GM12878 (cell line): ENCODE data around the gene MTIF3. TPM values are rescaled to one million over a fixed set of nuclear protein-coding genes. Genes with fewer than 3 reads are reported as not detected.

ENCODE experiments used
- ATAC-seq: fragments of 200-7000 bp; cut with Tn5 transposase; 3 replicates; pipeline ENCODE4 v1.9.1; 2020; ENCODE audit warnings: mild to moderate bottlenecking, moderate library complexity
- BruUV-seq: library from RNA; stranded (reverse); fragments of 400-500 nt; replicated peaks from 2 replicates; lab custom pipeline; 2021; lab: Mats Ljungman, UMichigan
- CTCF ChIA-PET: fragments of 300-600 bp; sonication (Branson Sonifier 250); formaldehyde crosslinking; extraction: SDS; loops from one replicate; lab custom pipeline; 2021; ENCODE audit warnings: inconsistent platforms; lab: Yijun Ruan, JAX
- POLR2A ChIA-PET: fragments of 350-600 bp; formaldehyde crosslinking; extraction: SDS; loops from one replicate; lab custom pipeline; 2021; ENCODE audit warnings: inconsistent platforms; lab: Charles Lee
- RAD21 ChIA-PET: fragments of 300-600 bp; sonication (Branson Sonifier 250); formaldehyde crosslinking; loops from one replicate; lab custom pipeline; 2023; ENCODE audit warnings: antibody characterized with exemption; ENCODE audit not compliant: unreplicated experiment; lab: Charles Lee
- SMC1A ChIA-PET: fragments of 300-600 bp; sonication (Branson Sonifier 250); formaldehyde crosslinking; loops from one replicate; lab custom pipeline; 2023; ENCODE audit not compliant: unreplicated experiment, uncharacterized antibody; lab: Charles Lee
- DNase-seq: peaks from one replicate; pipeline ENCODE4 v3.0.0-alpha.2; 2011; ENCODE audit warnings: low read depth, low spot score
- FAIRE-seq: peaks from 3 replicates; lab custom pipeline; 2011; peaks lifted over from hg19 to GRCh38; lab: Jason Lieb, UNC
- H2AFZ ChIP-seq: 2 replicates; pipeline ENCODE4 v1.6.0; 2011; ENCODE audit warnings: low read depth, low read length, control low read depth; ENCODE audit not compliant: control insufficient read depth
- H3K27ac ChIP-seq: 2 replicates; pipeline ENCODE4 v1.5.1; 2011; ENCODE audit warnings: control low read depth; ENCODE audit not compliant: control insufficient read depth, insufficient read depth
- H3K27me3 ChIP-seq, 2 experiments: replicated peaks in 1 of 2; 2 replicates each; pipeline versions ENCODE4 v1.6.0 to v1.6.1; 2011; ENCODE audit warnings: low read length in 1 of 2; ENCODE audit not compliant: control insufficient read depth in 2 of 2, insufficient read depth in 2 of 2
- H3K36me3 ChIP-seq, 2 experiments: 2 replicates each; pipeline ENCODE4 v1.5.1; 2011; ENCODE audit warnings: low read length in 1 of 2; ENCODE audit not compliant: control insufficient read depth in 2 of 2, insufficient read depth in 2 of 2
- H3K4me1 ChIP-seq: 2 replicates; pipeline ENCODE4 v1.6.1; 2011; ENCODE audit warnings: mild to moderate bottlenecking, low read length, moderate library complexity, mixed read lengths; ENCODE audit not compliant: control insufficient read depth, insufficient read depth
- H3K4me2 ChIP-seq: 2 replicates; pipeline ENCODE4 v1.6.0; 2011; ENCODE audit warnings: control low read depth; ENCODE audit not compliant: control insufficient read depth, insufficient read depth
- H3K4me3 ChIP-seq: fragments of 200-600 bp; sonication (generic); 2 replicates; pipeline ENCODE4 v1.5.1; 2016
- H3K79me2 ChIP-seq: 2 replicates; pipeline ENCODE4 v1.6.0; 2011; ENCODE audit warnings: low read length; ENCODE audit not compliant: control insufficient read depth, insufficient read depth
- H3K9ac ChIP-seq: 2 replicates; pipeline ENCODE4 v1.8.0; 2011; ENCODE audit warnings: low read length, control low read depth, mixed read lengths; ENCODE audit not compliant: control insufficient read depth, insufficient read depth
- H3K9me3 ChIP-seq: replicated peaks from 3 replicates; pipeline ENCODE4 v1.5.1; 2011; ENCODE audit warnings: mild to moderate bottlenecking, low read length; ENCODE audit not compliant: control insufficient read depth, insufficient read depth
- H4K20me1 ChIP-seq: 2 replicates; pipeline ENCODE4 v1.6.0; 2011; ENCODE audit not compliant: control insufficient read depth, insufficient read depth
- BHLHE40 ChIP-seq, 2 experiments: fragments of 450-650 bp in 1 of 2; IDR thresholded peaks; 2 replicates each; pipeline ENCODE4 v1.6.1; 2011 to 2017; ENCODE audit warnings: low read depth in 2 of 2, borderline replicate concordance in 1 of 2, improper control_type of control experiment in 1 of 2, low read length in 1 of 2, mild to moderate bottlenecking in 1 of 2
- BRCA1 ChIP-seq: IDR thresholded peaks from 2 replicates; pipeline ENCODE4 v1.6.1; 2011; ENCODE audit warnings: low read depth, low read length, improper control_type of control experiment
- CHD2 ChIP-seq: IDR thresholded peaks from 2 replicates; pipeline ENCODE4 v1.6.1; 2011; ENCODE audit warnings: low read depth, low read length, improper control_type of control experiment, borderline replicate concordance
- DPF2 ChIP-seq: fragments of 450-650 bp; IDR thresholded peaks from 2 replicates; pipeline ENCODE4 v1.6.1; 2017; ENCODE audit warnings: mild to moderate bottlenecking
- IRF4 ChIP-seq: IDR thresholded peaks from 2 replicates; pipeline ENCODE4 v1.6.1; 2011; ENCODE audit warnings: low read depth, low read length
- KDM1A ChIP-seq: fragments of 200-600 bp; sonication (generic); IDR thresholded peaks from 2 replicates; pipeline ENCODE4 v1.6.1; 2016; ENCODE audit warnings: borderline replicate concordance
- MTA2 ChIP-seq: fragments of 450-650 bp; IDR thresholded peaks from 2 replicates; pipeline ENCODE4 v1.6.1; 2016; ENCODE audit warnings: low read depth, mild to moderate bottlenecking, moderate library complexity
- NR2C2 ChIP-seq: IDR thresholded peaks from 2 replicates; pipeline ENCODE4 v1.6.1; 2011; ENCODE audit warnings: borderline replicate concordance, low read depth; ENCODE audit not compliant: control insufficient read depth, insufficient read length
- NR2F1 ChIP-seq: fragments of 450-650 bp; conservative IDR thresholded peaks from 2 replicates; pipeline ENCODE4 v1.6.1; 2017; ENCODE audit warnings: mild to moderate bottlenecking
- PAX8 ChIP-seq: fragments of 450-650 bp; IDR thresholded peaks from 2 replicates; pipeline ENCODE4 v1.6.1; 2017; ENCODE audit warnings: mild to moderate bottlenecking, moderate library complexity
- SP1 ChIP-seq: IDR thresholded peaks from one replicate; pipeline ENCODE4 v1.6.1; 2011; ENCODE audit warnings: low read depth, low read length
- SREBF2 ChIP-seq: IDR thresholded peaks from 2 replicates; pipeline ENCODE4 v1.6.1; 2012; ENCODE audit warnings: mild to moderate bottlenecking, low read length
- ZNF622 ChIP-seq: fragments of 450-650 bp; IDR thresholded peaks from 2 replicates; pipeline ENCODE4 v1.6.1; 2017; ENCODE audit warnings: mild to moderate bottlenecking, inconsistent platforms
- ZSCAN29 ChIP-seq: fragments of 450-650 bp; IDR thresholded peaks from 2 replicates; pipeline ENCODE4 v1.6.1; 2017; ENCODE audit warnings: mild to moderate bottlenecking, moderate library complexity
- WGBS: methylation state at CpG from one replicate; pipeline ENCODE4 v1.1.6; 2016; ENCODE audit warnings: low lambda C conversion rate; ENCODE audit not compliant: insufficient replicate concordance, insufficient coverage; ENCODE audit errors: missing lambda C conversion rate; 5-methylcytosine and 5-hydroxymethylcytosine counted together
- in situ Hi-C: fragments of 300-500 bp; cut with MboI; formaldehyde crosslinking; loops from 9 replicates; pipeline ENCODE4 v1.14.3; 2018; ENCODE audit warnings: mixed read lengths
- intact Hi-C: fragments of 100-400 bp; cut with micrococcal nuclease; formaldehyde crosslinking; loops from one replicate; pipeline ENCODE4 v1.14.2; 2022; ENCODE audit not compliant: unreplicated experiment
- polyA plus RNA-seq, 11 experiments: library from polyadenylated mRNA; depleted of rRNA in 4 of 11; unstranded in 6 of 11; stranded (reverse) in 5 of 11; fragments of >200 nt; fragmentation: Nextera tagmentation in 4 of 11; fragmentation: Illumina TruSeq in 1 of 11; extraction: Ambion mirVana in 4 of 11; extraction: Trizol in 1 of 11; gene quantifications; 1 replicate in 1 of 11; 2 replicates in 10 of 11; pipeline versions ENCODE4 v1.2.1 to v1.2.3, GENCODE V29; 2011 to 2016; ENCODE audit warnings: inconsistent platforms in 2 of 11, missing spikeins in 2 of 11, low read depth in 1 of 11
- total RNA-seq, 4 experiments: library from RNA; depleted of rRNA in 3 of 4; stranded (reverse); fragments of >200 nt in 3 of 4; fragmentation: Illumina TruSeq in 1 of 4; extraction: Trizol in 1 of 4; gene quantifications; 2 replicates each; pipeline versions ENCODE4 v1.2.1 to v1.2.3, GENCODE V29; 2013 to 2021
- TF ChIP-seq, protein P1 (sequence below): fragments of 450-650 bp; formaldehyde crosslinking; IDR thresholded peaks from 2 replicates; pipeline ENCODE4 v1.5.0; 2022; ENCODE audit warnings: mild to moderate bottlenecking, missing genetic modification characterization
- TF ChIP-seq, protein P2 (sequence below): IDR thresholded peaks from 2 replicates; pipeline ENCODE4 v1.6.1; 2011; ENCODE audit warnings: borderline replicate concordance, low read depth, mild to moderate bottlenecking, moderate library complexity, low read length; ENCODE audit not compliant: insufficient read depth, poor library complexity, severe bottlenecking
- TF ChIP-seq, protein P3 (sequence below): IDR thresholded peaks from 2 replicates; pipeline ENCODE4 v1.6.1; 2012; ENCODE audit warnings: low read depth, low read length, improper control_type of control experiment
- TF ChIP-seq, protein P4 (sequence below): IDR thresholded peaks from 2 replicates; pipeline ENCODE4 v1.6.1; 2012; ENCODE audit warnings: low read length, inconsistent platforms

Gene MTIF3
- total and polyA plus RNA-seq, 10 of the 15 experiments (the other 5 are each of a cell fraction or from before 2014, with no cell fraction given), result 22.4 to 73.9 (median 49.7) TPM

DNA sequence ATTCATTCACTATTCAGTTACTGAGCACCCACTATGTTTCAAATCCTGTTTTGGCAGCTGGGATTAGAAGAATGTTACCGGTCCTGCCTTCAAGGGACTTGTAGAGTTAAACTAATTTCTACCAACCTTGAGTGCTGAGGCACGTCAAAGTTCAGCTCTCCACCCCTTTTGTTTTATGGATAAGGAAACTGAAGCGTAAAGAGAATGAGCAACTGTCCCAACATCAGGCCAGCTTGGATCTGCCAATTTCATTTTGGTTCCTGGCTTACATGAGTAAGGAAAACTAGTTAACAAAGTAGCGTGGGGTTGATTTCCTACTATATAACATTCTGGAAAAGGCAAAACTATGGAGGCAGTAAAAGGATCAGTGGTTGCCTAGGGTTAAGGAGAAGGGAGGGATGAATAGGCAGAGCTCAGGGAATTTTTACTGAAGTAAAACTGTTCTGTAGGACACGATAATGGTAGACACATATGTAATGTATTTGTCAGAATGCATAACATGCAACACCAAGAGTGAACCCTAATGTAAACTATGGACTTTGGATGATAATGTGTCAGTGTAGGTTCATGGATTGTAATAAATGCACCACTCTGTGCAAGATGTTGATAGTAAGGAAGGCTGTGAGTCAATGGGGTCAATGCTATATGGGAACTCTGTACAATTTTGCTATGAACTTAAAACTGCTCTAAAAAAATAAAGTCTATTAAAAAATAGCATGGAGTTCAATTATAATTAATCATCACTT is 19.9 kb upstream of the MTIF3 start:
- Histone ChIP-seq H3K4me2 (no peak overlapping the region), H3K27me3 (no peaks in the 10 kb centered on the region), H4K20me1 (no peaks in the 10 kb centered on the region), H3K9ac (no peak overlapping the region), H3K36me3 (no peaks in the 10 kb centered on the region), H3K4me3 (no peak overlapping the region), H3K4me1 (no peaks in the 10 kb centered on the region), H3K79me2 (no peaks in the 10 kb centered on the region), H3K27ac (no peak overlapping the region), H2AFZ (no peak overlapping the region), H3K9me3 (no peaks in the 10 kb centered on the region)
- SMC1A ChIA-PET, result no interaction called here
- DNase-seq, result no peak
- CTCF ChIA-PET, result no interaction called here
- intact Hi-C loops, result no loop called here
- BruUV-seq, result no TSS peak
- FAIRE-seq, result no peak
- in situ Hi-C loops, result no loop called here
- 53% methylated on average over 5 of the region's 5 CpGs for WGBS
- RAD21 ChIA-PET, result no interaction called here
- no peak for ATAC-seq
- POLR2A ChIA-PET, result no interaction called here
- no peak for TF ChIP-seq NR2C2
- no peak for TF ChIP-seq SP1
- TF ChIP-seq CHD2, result no peak
- no peak for TF ChIP-seq DPF2
- TF ChIP-seq, protein P1, sequence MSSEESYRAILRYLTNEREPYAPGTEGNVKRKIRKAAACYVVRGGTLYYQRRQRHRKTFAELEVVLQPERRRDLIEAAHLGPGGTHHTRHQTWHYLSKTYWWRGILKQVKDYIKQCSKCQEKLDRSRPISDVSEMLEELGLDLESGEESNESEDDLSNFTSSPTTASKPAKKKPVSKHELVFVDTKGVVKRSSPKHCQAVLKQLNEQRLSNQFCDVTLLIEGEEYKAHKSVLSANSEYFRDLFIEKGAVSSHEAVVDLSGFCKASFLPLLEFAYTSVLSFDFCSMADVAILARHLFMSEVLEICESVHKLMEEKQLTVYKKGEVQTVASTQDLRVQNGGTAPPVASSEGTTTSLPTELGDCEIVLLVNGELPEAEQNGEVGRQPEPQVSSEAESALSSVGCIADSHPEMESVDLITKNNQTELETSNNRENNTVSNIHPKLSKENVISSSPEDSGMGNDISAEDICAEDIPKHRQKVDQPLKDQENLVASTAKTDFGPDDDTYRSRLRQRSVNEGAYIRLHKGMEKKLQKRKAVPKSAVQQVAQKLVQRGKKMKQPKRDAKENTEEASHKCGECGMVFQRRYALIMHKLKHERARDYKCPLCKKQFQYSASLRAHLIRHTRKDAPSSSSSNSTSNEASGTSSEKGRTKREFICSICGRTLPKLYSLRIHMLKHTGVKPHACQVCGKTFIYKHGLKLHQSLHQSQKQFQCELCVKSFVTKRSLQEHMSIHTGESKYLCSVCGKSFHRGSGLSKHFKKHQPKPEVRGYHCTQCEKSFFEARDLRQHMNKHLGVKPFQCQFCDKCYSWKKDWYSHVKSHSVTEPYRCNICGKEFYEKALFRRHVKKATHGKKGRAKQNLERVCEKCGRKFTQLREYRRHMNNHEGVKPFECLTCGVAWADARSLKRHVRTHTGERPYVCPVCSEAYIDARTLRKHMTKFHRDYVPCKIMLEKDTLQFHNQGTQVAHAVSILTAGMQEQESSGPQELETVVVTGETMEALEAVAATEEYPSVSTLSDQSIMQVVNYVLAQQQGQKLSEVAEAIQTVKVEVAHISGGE (CRISPR knock-in tag), result no peak
- TF ChIP-seq NR2F1, result no peak
- no peak for TF ChIP-seq MTA2
- no peak for TF ChIP-seq KDM1A
- TF ChIP-seq, protein P2, sequence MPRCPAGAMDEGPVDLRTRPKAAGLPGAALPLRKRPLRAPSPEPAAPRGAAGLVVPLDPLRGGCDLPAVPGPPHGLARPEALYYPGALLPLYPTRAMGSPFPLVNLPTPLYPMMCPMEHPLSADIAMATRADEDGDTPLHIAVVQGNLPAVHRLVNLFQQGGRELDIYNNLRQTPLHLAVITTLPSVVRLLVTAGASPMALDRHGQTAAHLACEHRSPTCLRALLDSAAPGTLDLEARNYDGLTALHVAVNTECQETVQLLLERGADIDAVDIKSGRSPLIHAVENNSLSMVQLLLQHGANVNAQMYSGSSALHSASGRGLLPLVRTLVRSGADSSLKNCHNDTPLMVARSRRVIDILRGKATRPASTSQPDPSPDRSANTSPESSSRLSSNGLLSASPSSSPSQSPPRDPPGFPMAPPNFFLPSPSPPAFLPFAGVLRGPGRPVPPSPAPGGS, result no peak
- no peak for TF ChIP-seq PAX8
- no peak for TF ChIP-seq ZSCAN29
- TF ChIP-seq BRCA1, result no peak
- no peak for TF ChIP-seq BHLHE40 (IDR thresholded peaks at IDR 0.05; ENCODE audit: borderline replicate concordance in 1 of 2, low read depth in 2 of 2, low read length in 1 of 2)
- no peak for TF ChIP-seq ZNF622
- TF ChIP-seq, protein P3, sequence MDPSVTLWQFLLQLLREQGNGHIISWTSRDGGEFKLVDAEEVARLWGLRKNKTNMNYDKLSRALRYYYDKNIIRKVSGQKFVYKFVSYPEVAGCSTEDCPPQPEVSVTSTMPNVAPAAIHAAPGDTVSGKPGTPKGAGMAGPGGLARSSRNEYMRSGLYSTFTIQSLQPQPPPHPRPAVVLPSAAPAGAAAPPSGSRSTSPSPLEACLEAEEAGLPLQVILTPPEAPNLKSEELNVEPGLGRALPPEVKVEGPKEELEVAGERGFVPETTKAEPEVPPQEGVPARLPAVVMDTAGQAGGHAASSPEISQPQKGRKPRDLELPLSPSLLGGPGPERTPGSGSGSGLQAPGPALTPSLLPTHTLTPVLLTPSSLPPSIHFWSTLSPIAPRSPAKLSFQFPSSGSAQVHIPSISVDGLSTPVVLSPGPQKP, result no peak
- no peak for TF ChIP-seq IRF4
- TF ChIP-seq, protein P4, sequence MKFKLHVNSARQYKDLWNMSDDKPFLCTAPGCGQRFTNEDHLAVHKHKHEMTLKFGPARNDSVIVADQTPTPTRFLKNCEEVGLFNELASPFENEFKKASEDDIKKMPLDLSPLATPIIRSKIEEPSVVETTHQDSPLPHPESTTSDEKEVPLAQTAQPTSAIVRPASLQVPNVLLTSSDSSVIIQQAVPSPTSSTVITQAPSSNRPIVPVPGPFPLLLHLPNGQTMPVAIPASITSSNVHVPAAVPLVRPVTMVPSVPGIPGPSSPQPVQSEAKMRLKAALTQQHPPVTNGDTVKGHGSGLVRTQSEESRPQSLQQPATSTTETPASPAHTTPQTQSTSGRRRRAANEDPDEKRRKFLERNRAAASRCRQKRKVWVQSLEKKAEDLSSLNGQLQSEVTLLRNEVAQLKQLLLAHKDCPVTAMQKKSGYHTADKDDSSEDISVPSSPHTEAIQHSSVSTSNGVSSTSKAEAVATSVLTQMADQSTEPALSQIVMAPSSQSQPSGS, result no peak
- no peak for TF ChIP-seq SREBF2
